Heart right ventricle (tissue), 16 donors: ENCODE measurements around the gene NFATC1. TPM values are rescaled to one million over a fixed set of nuclear protein-coding genes. Genes with fewer than 3 reads are reported as not detected.

Experiments used
- ATAC-seq, 8 donors: fragments of 200-7000 bp; cut with Tn5 transposase; one replicate each; pipeline ENCODE4 v1.9.1; 2020; ENCODE audit warnings: mild to moderate bottlenecking in 8 of 8, moderate library complexity in 8 of 8, moderate number of reproducible peaks in 1 of 8
- DNase-seq, 2 donors: peaks; one replicate each; pipeline ENCODE4 v3.0.0-alpha.2; 2020
- H3K27ac ChIP-seq, 10 donors: fragments of 200-600 bp; sonication (generic) in 2 of 10; one replicate each; pipeline versions ENCODE4 v1.5.0 to v1.8.0; 2020 to 2022; ENCODE audit warnings: mild to moderate bottlenecking in 3 of 10
- H3K27me3 ChIP-seq, 7 donors: fragments of 200-600 bp; one replicate each; pipeline ENCODE4 v1.8.0; 2021 to 2022; ENCODE audit warnings: mild to moderate bottlenecking in 2 of 7
- H3K36me3 ChIP-seq, 9 donors: fragments of 200-600 bp; sonication (generic) in 1 of 9; one replicate each; pipeline versions ENCODE4 v1.5.0 to v1.8.0; 2020 to 2022; ENCODE audit warnings: mild to moderate bottlenecking in 2 of 9
- H3K4me1 ChIP-seq, 9 donors: fragments of 200-600 bp; sonication (generic) in 1 of 9; one replicate each; pipeline versions ENCODE4 v1.5.0 to v1.8.0; 2020 to 2022; ENCODE audit warnings: mild to moderate bottlenecking in 4 of 9
- H3K4me3 ChIP-seq, 10 donors: fragments of 200-600 bp; sonication (generic) in 2 of 10; one replicate each; pipeline versions ENCODE4 v1.5.0 to v1.8.0; 2020 to 2022; ENCODE audit warnings: mild to moderate bottlenecking in 7 of 10, moderate library complexity in 2 of 10
- H3K9me3 ChIP-seq, 11 donors: fragments of 200-600 bp in 10 of 11; sonication (generic) in 2 of 11; one replicate each; pipeline versions ENCODE4 v1.5.0 to v1.8.0; 2013 to 2022; ENCODE audit warnings: mild to moderate bottlenecking in 2 of 11, control low read depth in 1 of 11, moderate library complexity in 1 of 11
- CTCF ChIP-seq, 9 donors: fragments of 200-600 bp; sonication (generic) in 2 of 9; IDR thresholded peaks; one replicate each; pipeline versions ENCODE4 v1.5.0 to v1.8.0; 2021 to 2022; ENCODE audit warnings: antibody characterized with exemption in 9 of 9, mild to moderate bottlenecking in 5 of 9, moderate library complexity in 1 of 9
- WGBS, 2 donors: extraction: QIAGEN DNeasy Blood & Tissue Kit; methylation state at CpG; one replicate each; pipeline ENCODE4 v1.1.7; 2013; ENCODE audit warnings: inconsistent platforms in 1 of 2; 5-methylcytosine and 5-hydroxymethylcytosine counted together
- intact Hi-C, 10 donors: fragments of 100-400 bp; cut with DNase I; formaldehyde crosslinking; loops; one replicate each; pipeline versions ENCODE4 v1.11.1 to v1.14.2; 2022
- polyA plus RNA-seq, 2 donors: library from polyadenylated mRNA; stranded (reverse); fragments of 200-250 nt; gene quantifications; one replicate each; pipeline ENCODE4 v1.2.3, GENCODE V29; 2013
- total RNA-seq, 10 donors: library from RNA; stranded (reverse); fragmentation: NEBNext Ultra II Directional in 3 of 10; extraction: Animal tissue kit (Norgen Biotek cat#: 25700) in 3 of 10; gene quantifications; one replicate each; pipeline versions ENCODE4 v1.2.1 to v1.2.4, GENCODE V29; 2021 to 2023
- donor health status: Arrhythmogenic right ventricular cardiomyopathy.
- donor health status: ischemic (EF 13 %, LVEDD 7.1; RV severe dilation, severe dysfunction).
- donor health status: healthy with polysubstance abuse.
- donor health status: DM: no; HTN: yes; CAD: no.
- donor health status: DM: no; HTN: no; CAD: no.
- donor health status: ischemic (EF 25% LVEDD 6.9; RV normal size, moderate dysfunction).
- donor health status: ischemic (EF 25% LVEDD 5.7; RV mildly dilated, moderate dysfunction).
- donor health status: healthy.
- donor health status: DM: yes; HTN: yes; CAD: no.
- donor health status: Ischemic cardiomyopathy.
- donor health status: ischemic (EF 35%, LVEDD 5.7; RV mildly dilated, moderate dysfunction).
- donor health status: nonischemic (EF 11% LVEDD 7.7; RV severe dilation, severe dysfunction).
- donor health status: DM: yes; HTN: yes; CAD: no.
- donor health status: PGD.
- donor health status: ischemic (EF 29% LVEDD 5.4; RV normal size, mild dysfunction).
- donor health status: nonischemic (EF 23%, LVEDD 6.1; RV moderate dilation, normal function).

The NFATC1 gene
- total and polyA plus RNA-seq, 12 donors: 6.3 to 23.8 (median 18.6) TPM

- peak overlapping the region in 9 of 10 donors; percentile 17 to 90 (median 57) for H3K27ac ChIP-seq
- H3K36me3 ChIP-seq: peaks cover 0 to 4% (median 0%) of the 10 kb centered on the region in 9 donors
- intact Hi-C loops: loop anchor here in 3 of 10 donors (5.0 to 10.0 kb wide), 3 partner anchors 42 to 60 kb away; no protein-coding TSS in a partner anchor
- DNase-seq: no peak
- no peaks in the 10 kb centered on the region for H3K27me3 ChIP-seq
- H3K4me3 ChIP-seq: peak overlapping the region in 1 of 10 donors; percentile 47
- WGBS, 2 donors: 85 to 87% methylated on average over 23 of the region's 23 CpGs
- no peak for ATAC-seq
- peaks cover 24 to 61% (median 54%) of the 10 kb centered on the region in 9 donors for H3K4me1 ChIP-seq
- TF ChIP-seq CTCF (IDR thresholded peaks at IDR 0.05): no peak
- H3K9me3 ChIP-seq: no peaks in the 10 kb centered on the region
Observed at GRCh38 chr18:79405019-79405780, 9.5 kb downstream of the NFATC1 start.

GRCh38 chr18:79405781-79406575 lies 10.2 kb downstream of the NFATC1 start:
- Histone ChIP-seq H3K27ac (peak overlapping the region in 9 of 10 donors; percentile 17 to 90 (median 63)), H3K9me3 (no peaks in the 10 kb centered on the region), H3K36me3 (peaks cover 0 to 11% (median 4%) of the 10 kb centered on the region in 9 donors), H3K4me3 (peak overlapping the region in 3 of 10 donors; percentile 19 to 47 (median 26)), H3K4me1 (peaks cover 24 to 59% (median 54%) of the 10 kb centered on the region in 9 donors), H3K27me3 (no peaks in the 10 kb centered on the region)
- peak in 1 of 9 donors; percentile 6 for TF ChIP-seq CTCF (IDR thresholded peaks at IDR 0.05)
- DNase-seq: peak; percentile 59 to 74
- ATAC-seq: peak in 7 of 8 donors; percentile 29 to 77 (median 48)
- WGBS, 2 donors: 64 to 71% methylated on average over 27 of the region's 27 CpGs
- intact Hi-C loops: loop anchor here in 3 of 10 donors (5.0 to 10.0 kb wide), 3 partner anchors 41 to 59 kb away; no protein-coding TSS in a partner anchor

GRCh38 chr18:79406708-79407107 lies 11.0 kb downstream of the NFATC1 start:
- H3K36me3 ChIP-seq: peaks cover 0 to 17% (median 7%) of the 10 kb centered on the region in 9 donors
- no peak for ATAC-seq
- no peak for DNase-seq
- H3K4me1 ChIP-seq: peaks cover 24 to 53% (median 48%) of the 10 kb centered on the region in 9 donors
- H3K27me3 ChIP-seq: no peaks in the 10 kb centered on the region
- peak overlapping the region in 7 of 10 donors; percentile 5 to 90 (median 66) for H3K27ac ChIP-seq
- no peaks in the 10 kb centered on the region for H3K9me3 ChIP-seq
- no peak for TF ChIP-seq CTCF (IDR thresholded peaks at IDR 0.05)
- 97 to 98% methylated on average over 25 to 30 of the region's 30 CpGs for WGBS, 2 donors
- intact Hi-C loops: loop anchor here in 3 of 10 donors (5.0 to 10.0 kb wide), 3 partner anchors 41 to 58 kb away; no protein-coding TSS in a partner anchor
- peak overlapping the region in 1 of 10 donors; percentile 47 for H3K4me3 ChIP-seq

GRCh38 chr18:79409313-79409712 lies 13.6 kb downstream of the NFATC1 start:
- intact Hi-C loops: loop anchor here in 3 of 10 donors (5.0 to 10.0 kb wide), 3 partner anchors 38 to 55 kb away; no protein-coding TSS in a partner anchor
- H3K9me3 ChIP-seq: no peaks in the 10 kb centered on the region
- no peak overlapping the region for H3K4me3 ChIP-seq
- WGBS, 2 donors: 96 to 98% methylated on average over 3 of the region's 3 CpGs
- DNase-seq: no peak
- peaks cover 0 to 41% (median 21%) of the 10 kb centered on the region in 9 donors for H3K36me3 ChIP-seq
- no peak for ATAC-seq
- no peaks in the 10 kb centered on the region for H3K27me3 ChIP-seq
- TF ChIP-seq CTCF (IDR thresholded peaks at IDR 0.05): no peak
- no peak overlapping the region for H3K27ac ChIP-seq
- H3K4me1 ChIP-seq: peaks cover 0 to 42% (median 22%) of the 10 kb centered on the region in 9 donors
